Fibroblast of the aortic adventitia (primary cell): ENCODE data around the gene MAB21L3. TPM values are rescaled to one million over a fixed set of nuclear protein-coding genes. Genes with fewer than 3 reads are reported as not detected.

ENCODE experiments used
- DNase-seq: peaks from one replicate; pipeline ENCODE4 v3.0.0-alpha.2; 2010; ENCODE audit warnings: low read depth
- H3K4me3 ChIP-seq: 2 replicates; pipeline ENCODE4 v1.5.1; 2011; ENCODE audit warnings: low read depth, mild to moderate bottlenecking, control low read depth, low read length, moderate library complexity
- total RNA-seq: library from RNA; depleted of rRNA; stranded (reverse); fragments of >200 nt; gene quantifications from 2 replicates; pipeline ENCODE4 v1.2.3, GENCODE V29; 2012; ENCODE audit warnings: low replicate concordance
- TF ChIP-seq, protein P1 (sequence below): IDR thresholded peaks from 2 replicates; pipeline ENCODE4 v1.5.1; 2011; ENCODE audit warnings: mild to moderate bottlenecking, low read length, control low read depth, inconsistent platforms; ENCODE audit not compliant: insufficient read depth

MAB21L3 gene
- total RNA-seq, 1 donor = 0.18 TPM

DNA sequence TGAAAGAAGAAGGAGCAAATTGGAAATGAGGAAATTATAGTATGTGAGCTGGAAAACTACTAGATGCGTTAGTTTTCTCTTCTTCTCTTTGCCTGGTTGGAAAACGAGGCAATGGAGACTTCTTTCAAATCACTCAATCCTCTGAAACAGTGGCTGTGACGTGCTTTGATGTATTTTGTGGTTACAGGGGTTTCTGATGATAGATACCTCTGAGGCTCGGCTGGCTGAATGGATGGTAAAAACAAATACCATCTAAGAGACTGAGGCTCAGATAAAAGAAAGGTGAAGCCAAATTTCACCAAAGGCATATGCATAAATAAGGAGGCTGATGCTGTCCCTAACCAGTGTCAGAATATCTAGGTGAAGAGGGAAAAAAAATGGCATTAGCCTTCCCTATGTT is 15.1 kb downstream of the MAB21L3 start:
- DNase-seq = no peak
- TF ChIP-seq, protein P1, sequence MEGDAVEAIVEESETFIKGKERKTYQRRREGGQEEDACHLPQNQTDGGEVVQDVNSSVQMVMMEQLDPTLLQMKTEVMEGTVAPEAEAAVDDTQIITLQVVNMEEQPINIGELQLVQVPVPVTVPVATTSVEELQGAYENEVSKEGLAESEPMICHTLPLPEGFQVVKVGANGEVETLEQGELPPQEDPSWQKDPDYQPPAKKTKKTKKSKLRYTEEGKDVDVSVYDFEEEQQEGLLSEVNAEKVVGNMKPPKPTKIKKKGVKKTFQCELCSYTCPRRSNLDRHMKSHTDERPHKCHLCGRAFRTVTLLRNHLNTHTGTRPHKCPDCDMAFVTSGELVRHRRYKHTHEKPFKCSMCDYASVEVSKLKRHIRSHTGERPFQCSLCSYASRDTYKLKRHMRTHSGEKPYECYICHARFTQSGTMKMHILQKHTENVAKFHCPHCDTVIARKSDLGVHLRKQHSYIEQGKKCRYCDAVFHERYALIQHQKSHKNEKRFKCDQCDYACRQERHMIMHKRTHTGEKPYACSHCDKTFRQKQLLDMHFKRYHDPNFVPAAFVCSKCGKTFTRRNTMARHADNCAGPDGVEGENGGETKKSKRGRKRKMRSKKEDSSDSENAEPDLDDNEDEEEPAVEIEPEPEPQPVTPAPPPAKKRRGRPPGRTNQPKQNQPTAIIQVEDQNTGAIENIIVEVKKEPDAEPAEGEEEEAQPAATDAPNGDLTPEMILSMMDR = no peak
- no peak overlapping the region for H3K4me3 ChIP-seq

DNA sequence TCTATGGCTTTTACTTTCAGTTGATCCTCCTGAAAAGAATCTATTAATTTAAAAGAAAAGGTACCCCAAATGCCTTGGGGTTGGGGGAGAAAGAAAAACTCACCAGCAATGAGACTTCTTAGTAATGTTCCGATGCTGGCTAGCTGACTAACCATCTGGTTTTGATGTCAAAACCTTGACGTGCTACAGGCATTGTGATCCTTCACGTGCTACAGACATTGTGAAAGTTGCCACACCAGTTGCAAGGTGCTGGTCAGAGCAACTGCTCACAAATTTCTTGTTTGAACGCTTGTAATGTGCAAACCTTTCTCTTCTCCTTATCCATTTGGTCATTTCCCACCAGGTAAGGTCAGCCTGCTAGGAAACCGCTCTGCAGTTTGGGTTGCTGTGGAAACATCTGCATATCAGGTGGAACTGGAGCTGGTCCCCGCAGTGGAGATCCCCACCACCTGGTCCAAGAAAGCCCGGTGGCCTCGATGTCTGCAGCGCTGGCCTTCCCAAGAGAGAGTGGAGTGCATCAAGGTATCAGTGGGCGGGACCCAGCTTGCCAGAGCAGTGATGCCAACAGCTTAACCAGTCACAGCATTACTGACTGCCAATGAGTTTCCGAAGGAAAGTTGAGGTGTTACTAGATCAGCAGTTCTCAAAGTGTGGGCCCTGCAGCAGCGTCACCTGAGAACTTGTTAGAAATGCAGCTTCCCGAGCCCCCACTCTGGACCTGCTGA is 16.1 kb downstream of the MAB21L3 start:
- TF ChIP-seq, protein P1 = no peak
- no peak overlapping the region for H3K4me3 ChIP-seq
- peak; percentile 36 for DNase-seq

DNA sequence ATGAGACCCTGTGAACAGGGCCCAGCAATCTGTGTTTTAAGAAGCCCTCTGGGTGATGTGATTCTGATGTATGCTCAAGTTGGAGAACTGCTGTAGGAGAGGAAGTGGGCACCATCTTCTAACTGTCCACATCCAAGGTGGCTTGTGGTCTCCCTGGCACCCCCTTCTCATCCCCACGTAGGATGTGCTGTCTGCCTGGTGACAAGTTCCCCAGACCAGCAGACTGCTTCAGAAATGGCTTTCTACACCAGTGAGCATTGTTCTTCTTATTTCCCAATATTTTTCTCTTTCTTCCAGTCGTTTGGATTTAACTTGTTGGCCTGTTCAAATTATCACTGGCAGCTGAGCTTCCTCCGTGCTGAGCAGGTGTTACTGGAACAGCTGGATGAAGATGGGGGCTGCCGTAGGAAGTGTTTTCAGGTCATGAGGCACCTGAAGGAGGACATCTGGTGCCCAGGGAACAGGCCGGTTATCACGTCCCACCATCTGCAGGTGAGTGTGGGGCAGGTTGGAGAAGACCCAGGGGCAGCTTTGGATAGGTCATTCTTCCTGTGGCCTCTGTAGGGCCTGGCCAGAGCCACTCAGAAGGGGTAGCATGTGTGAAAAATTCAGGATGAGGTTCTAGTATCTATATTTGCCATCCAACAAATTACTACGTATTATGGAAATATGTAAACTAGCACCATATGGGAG is 16.8 kb downstream of the MAB21L3 start:
- no peak overlapping the region for H3K4me3 ChIP-seq
- DNase-seq = no peak
- TF ChIP-seq, protein P1 = no peak

- TF ChIP-seq, protein P1 = no peak
- H3K4me3 ChIP-seq = no peak overlapping the region
- no peak for DNase-seq
These were observed 17.5 kb downstream of the MAB21L3 start for GRCh38 chr1:116128664-116129063.

DNA sequence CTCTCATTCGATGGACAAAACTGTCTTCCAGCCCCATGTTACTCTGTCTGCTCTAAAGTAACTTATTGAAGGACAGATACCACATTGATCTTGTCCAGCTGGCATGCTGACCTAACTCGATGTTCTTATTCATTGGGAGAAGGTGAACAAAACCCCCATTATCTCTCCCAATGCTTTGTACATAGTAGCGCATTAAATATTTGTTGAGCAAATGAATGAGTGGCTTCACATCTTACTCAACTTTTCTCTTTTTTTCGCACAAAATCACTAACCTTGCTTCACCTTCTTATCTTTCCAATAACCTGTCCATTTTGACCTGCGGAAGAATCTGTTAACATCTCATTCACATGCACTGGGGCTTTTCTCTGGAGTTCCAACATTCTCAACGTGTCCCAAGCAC is 18.3 kb downstream of the MAB21L3 start:
- DNase-seq = no peak
- TF ChIP-seq, protein P1 = no peak
- H3K4me3 ChIP-seq = no peak overlapping the region

DNA sequence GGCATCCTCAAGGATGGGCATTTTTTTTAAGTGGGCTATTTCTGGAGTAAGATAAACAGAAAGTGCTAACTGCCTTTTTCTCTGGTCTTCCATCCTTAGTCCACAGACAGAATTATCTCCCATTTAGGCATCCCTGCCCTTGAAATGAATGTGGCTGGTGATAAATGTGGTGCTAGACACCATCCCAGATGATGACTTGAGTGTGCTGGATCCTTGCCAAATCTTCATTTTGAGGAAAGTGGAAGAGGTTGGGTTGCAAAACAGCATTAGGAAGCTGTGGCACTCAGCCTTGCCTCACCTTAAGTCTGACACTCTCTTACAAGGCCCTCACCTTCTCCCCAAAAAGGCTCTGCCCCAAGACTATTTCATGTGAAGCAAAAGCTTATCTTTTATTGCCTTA is 19.2 kb downstream of the MAB21L3 start:
- no peak for DNase-seq
- no peak overlapping the region for H3K4me3 ChIP-seq
- TF ChIP-seq, protein P1 = no peak
